GM23248 (cell line): ENCODE measurements around the gene ATG7.

Experiments
- EZH2 ChIP-seq: fragments of 200-600 bp; sonication (generic); IDR thresholded peaks from 2 replicates; pipeline ENCODE4 v1.6.1; 2018; ENCODE audit warnings: antibody characterized with exemption, mild to moderate bottlenecking; ENCODE audit not compliant: insufficient read depth, poor library complexity, severe bottlenecking
- EZH2phosphoT487 ChIP-seq: fragments of 200-600 bp; sonication (generic); IDR thresholded peaks from 2 replicates; pipeline ENCODE4 v1.6.1; 2018; ENCODE audit warnings: antibody characterized with exemption, moderate library complexity, mild to moderate bottlenecking, low read depth; ENCODE audit not compliant: insufficient read depth

DNA sequence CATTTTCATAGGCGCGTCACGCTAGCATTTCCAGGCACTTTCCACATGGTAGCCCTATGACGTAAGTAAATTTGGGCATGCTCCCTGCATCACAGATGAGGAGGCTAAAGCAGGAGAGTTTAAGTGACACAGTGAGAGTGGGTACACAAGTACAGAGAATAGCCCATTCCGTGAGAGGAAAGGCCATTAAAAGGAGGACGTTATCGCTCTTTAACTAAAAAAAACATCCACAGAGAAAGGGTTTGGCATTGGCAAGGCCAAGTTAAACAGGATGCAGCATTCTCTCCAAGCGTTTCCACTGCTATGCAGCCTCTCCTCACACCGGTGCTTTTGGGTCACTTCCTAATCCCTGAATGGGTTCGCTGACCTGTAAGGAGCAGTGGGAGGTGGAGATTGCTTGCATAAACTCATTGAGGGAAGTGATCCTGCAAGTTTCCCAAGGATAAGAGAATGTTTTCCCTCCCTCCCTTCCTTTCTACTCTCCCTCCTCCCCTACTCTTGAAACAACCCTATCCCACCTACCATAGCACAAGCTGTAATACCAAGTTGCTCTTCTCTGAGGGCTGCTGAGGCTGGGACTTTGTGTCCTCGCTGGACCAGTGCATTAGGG, 223.9 kb downstream of the ATG7 start:
- TF ChIP-seq EZH2 (no peak), EZH2phosphoT487 (no peak)
